DMS153 (cell line): ENCODE results near the gene GTF2I.
"Not testable (repeated sequence)": the region's sequence is repeated elsewhere in the genome, so short reads cannot be mapped to it uniquely, and the experiment has no call there.

Source experiments
- DNase-seq: peaks from one replicate; lab custom pipeline; 2025; lab: John Stamatoyannopoulos, UW

Gene GTF2I

GRCh38 chr7:74656837-74657691, 454 bp upstream of the GTF2I start:
- DNase-seq = peak; percentile 94

GRCh38 chr7:74658178-74659004, 873 bp downstream of the GTF2I start:
- peak; percentile 72 for DNase-seq

DNA sequence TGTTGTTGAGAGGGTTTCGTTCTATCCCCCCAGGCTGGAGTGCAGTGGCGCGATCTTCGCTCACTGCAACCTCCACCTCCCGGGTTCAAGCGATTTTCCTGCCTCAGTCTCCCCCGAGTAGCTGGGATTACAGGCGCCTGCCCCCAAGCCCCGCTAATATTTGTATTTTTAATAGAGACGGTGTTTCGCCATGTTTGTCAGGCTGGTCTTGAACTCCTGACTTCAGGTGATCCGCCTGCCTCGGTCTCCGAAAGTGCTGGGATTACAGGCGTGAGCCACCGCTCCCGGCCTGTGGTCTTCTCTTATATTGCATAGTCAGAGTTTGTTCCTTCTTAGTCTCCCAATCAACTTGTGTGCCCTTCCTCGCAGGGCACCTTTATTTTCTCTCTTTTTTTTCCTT, 2.7 kb downstream of the GTF2I start:
- DNase-seq = not testable (repeated sequence)

GRCh38 chr7:74661836-74662794, 4.6 kb downstream of the GTF2I start:
- not testable (repeated sequence) for DNase-seq

DNA sequence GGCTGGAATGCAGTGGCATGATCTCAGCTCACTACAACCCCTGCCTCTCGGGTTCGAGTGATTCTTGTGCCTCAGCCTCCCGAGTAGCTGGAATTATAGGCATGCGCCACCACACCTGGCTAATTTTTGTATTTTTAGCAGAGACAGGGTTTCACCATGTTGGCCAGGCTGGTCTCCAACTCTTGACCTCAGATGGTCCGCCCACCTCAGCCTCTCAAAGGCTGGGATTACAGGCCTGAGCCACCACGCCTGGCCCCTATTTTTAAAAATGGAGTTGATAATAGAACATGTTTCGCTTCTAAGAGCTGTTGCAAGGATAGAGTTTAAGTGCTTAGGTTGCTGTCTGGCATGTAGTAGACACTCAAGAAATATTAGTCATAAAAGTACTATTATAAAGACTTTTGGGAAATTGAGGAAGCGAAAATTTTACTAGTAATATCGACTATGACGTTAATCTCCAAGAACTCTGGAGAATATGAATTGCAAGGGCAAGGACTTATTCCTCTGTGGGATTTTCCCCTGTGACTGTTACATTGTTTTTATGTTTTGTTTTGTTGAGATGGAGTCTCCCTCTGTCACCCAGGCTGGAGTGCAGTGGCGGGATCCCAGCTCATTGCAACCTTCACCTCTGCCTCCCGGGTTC, 7.9 kb downstream of the GTF2I start:
- DNase-seq = no peak

DNA sequence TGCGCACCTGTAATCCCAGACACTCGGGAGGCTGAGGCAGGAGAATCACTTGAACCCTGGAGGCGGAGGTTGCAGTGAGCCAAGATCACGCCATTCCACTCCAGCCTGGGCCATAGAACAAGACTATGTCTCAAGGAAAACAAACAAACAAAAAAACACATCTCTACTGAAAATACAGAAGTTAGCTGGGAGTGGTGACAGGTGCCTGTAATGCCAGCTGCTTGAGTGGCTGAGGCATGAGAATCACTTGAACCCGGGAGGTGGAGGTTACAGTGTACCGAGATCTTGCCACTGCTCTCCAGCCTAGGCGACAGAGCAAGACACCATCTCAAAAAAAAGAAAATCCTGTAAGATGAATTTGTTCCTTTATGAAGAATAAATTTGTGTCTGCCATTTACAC, 9.5 kb downstream of the GTF2I start:
- not testable (repeated sequence) for DNase-seq

DNA sequence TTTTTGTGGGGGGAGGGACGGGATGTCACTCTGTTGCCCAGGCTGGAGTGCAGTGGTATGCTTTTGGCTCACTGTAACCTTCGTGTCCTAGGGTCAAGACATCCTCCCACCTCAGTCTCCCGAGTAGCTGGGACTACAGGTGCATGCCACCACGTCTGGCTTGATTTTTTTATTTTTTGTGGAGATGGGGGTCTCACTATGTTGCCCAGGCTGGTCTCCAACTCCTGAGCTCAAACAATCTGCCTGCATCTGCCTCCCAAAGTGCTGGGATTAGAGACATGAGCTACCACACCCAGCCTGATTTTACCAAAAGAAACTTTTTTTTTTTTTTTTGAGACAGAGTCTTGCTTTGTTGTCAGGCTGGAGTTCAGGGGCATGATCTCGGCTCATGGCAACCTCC, 10.0 kb downstream of the GTF2I start:
- DNase-seq = not testable (repeated sequence)

GRCh38 chr7:74671602-74672001, 14.1 kb downstream of the GTF2I start:
- DNase-seq = no peak

DNA sequence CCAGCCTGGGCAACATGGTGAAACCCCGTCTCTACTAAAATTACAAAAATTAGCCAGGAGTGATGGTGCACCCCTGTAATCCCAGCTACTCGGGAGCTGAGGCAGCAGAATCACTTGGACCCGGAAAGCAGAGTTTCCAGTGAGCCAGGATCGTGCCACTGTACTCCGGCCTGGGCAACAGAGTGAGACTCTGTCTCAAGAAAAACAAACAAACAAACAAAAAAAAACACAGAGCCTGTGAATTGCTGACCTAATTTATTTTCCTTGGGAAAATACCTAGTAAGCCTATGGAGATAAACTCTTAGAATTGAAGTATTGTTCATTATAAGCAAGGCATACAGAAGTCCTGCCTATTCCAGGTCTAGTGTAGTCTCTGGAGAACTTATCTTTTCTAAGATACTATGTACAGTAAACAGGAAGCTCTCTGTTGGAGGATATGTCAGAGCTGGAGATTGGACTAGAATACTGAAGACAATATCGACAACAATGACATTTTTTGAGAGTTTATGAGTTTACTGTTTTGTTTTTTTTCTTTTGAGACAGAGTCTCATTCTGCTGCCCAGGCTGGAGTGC, 14.9 kb downstream of the GTF2I start:
- no peak for DNase-seq

GRCh38 chr7:74674166-74674565, 16.6 kb downstream of the GTF2I start:
- no peak for DNase-seq

GRCh38 chr7:74682829-74683228, 25.3 kb downstream of the GTF2I start:
- no peak for DNase-seq

DNA sequence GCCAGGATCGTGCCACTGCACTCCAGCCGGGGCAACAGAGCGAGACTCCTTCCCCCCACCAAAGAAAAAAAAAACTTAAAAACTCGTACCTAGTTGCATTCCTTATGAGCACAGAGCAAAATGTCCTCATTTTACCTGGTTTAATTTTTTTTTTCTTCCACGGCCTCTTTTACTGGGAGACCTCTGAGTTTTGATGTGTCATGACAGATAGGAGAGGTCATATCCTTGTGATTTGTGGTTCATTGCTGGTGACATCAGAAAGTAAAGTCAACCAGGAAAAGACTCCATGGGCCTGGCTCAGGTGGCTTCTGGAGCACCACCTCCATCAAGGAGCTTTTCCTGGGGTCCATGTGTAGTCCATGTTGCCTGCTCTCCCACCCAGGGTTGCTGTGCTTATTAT, 26.3 kb downstream of the GTF2I start:
- DNase-seq = no peak

DNA sequence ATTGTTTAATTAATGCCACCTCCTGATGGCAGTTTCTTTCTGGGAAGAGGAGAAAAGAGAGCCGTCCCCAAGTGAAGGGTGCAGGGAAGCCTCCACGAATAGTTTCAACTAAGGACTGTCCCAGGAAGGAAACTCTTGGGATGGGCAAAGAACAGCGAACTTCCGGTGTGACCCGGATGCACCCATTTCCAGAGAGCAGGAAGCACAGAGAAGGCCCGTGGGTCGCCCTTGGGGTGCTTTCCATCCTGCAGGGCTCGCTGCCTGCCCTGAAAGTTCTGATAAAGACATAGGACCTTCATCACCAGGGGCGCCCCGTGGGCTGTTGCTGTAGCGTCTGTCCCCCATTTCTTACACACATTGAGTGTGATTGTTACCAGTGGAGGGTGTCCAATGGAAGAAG, 27.0 kb downstream of the GTF2I start:
- DNase-seq = no peak

DNA sequence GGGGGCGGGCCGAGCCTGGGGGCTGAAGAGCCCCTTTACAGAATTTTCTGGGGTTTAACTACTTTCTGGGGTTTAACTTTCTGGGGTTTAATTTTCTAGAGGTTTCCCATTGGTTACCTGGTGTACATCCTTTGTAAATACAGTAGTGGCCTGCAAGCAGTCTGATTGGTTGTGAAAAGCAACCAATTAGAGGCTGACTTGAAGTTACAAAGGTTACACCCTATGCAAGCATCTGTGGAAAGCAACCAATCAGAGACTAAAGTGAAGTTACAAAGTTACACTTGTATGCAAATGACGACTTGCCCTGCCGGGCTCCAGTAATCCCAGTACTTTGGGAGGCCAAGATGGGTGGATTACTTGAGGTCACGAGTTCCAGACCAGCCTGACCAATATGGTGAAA, 27.4 kb downstream of the GTF2I start:
- DNase-seq = no peak

DNA sequence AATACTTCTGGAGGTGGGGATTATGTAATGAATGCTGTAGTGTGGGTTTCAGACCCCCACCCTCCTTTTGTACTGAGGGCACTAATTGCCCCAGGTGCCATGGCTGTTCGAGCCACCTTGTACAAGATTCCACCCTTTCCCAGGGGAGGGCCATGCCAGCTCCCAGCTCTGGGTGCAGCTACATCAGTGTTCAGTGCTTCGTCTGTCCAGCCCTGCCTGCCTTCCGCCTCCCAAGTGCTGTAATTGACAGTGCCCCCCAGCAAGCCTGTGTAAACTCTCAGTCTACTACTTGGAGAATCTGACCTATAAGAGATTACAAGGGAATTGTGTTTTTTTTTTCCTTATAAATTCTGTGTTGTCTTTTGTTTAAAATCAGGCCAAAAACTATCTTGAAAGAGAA, 33.0 kb downstream of the GTF2I start:
- no peak for DNase-seq

DNA sequence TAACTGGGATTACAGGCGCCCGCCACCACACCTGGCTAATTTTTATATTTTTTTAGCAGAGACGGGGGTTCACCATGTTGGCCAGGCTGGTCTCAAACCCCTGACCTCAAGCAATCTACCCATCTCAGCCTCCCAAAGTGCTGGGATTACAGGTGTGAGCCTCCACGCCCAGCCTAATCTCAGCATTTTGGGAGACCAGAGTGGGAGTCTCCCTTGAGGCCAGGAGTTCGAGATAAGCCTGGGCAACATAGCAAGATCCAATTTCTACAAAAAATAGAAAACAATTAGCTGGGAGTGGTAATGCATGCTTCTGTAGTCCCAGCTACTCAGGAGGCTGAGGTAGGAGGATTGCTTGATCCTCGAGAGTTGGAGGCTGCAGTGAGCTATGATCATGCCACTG, 46.9 kb downstream of the GTF2I start:
- DNase-seq = not testable (repeated sequence)

- DNase-seq = no peak
Observed at GRCh38 chr7:74707238-74707637, 49.7 kb downstream of the GTF2I start.

GRCh38 chr7:74708569-74709275, 51.2 kb downstream of the GTF2I start:
- no peak for DNase-seq

- no peak for DNase-seq
Observed at GRCh38 chr7:74709880-74710671, 52.6 kb downstream of the GTF2I start.

- DNase-seq = no peak
Observed at GRCh38 chr7:74713567-74713966, 56.0 kb downstream of the GTF2I start.
